SK-N-MC (cell line): ENCODE measurements around the gene ESD.
A peak's percentile ranks its signal among the peaks of the same experiment; 100 is the strongest.

Experiments
- DNase-seq: peaks from one replicate; pipeline ENCODE4 v3.0.0-alpha.2; 2011; ENCODE audit warnings: low read depth, low spot score
- H3K27ac ChIP-seq: fragments of 200-600 bp; sonication (generic); 2 replicates; pipeline ENCODE4 v1.5.1; 2016; ENCODE audit warnings: mixed run types
- H3K36me3 ChIP-seq: fragments of 200-600 bp; sonication (generic); 2 replicates; pipeline ENCODE4 v1.6.1; 2017; ENCODE audit warnings: antibody characterized with exemption, low read length, mixed read lengths; ENCODE audit not compliant: insufficient read depth
- H3K4me3 ChIP-seq: fragments of 200-600 bp; sonication (generic); 2 replicates; pipeline ENCODE4 v1.5.1; 2016
- H3K9ac ChIP-seq: fragments of 200-600 bp; sonication (generic); 2 replicates; pipeline ENCODE4 v1.8.0; 2017; ENCODE audit warnings: mixed run types, mixed read lengths; ENCODE audit not compliant: insufficient read length
- H3K9me3 ChIP-seq: fragments of 200-600 bp; sonication (generic); 2 replicates; pipeline ENCODE4 v1.6.1; 2017; ENCODE audit warnings: low read depth, mild to moderate bottlenecking, antibody characterized with exemption, low read length, moderate library complexity, mixed read lengths
- EZH2 ChIP-seq: fragments of 200-600 bp; sonication (generic); IDR thresholded peaks from one replicate; pipeline ENCODE4 v1.6.1; 2017; ENCODE audit warnings: antibody characterized with exemption
- FOXP2 ChIP-seq: optimal IDR thresholded peaks from 2 replicates; pipeline ENCODE3; 2011; ENCODE audit warnings: mild to moderate bottlenecking, moderate library complexity; ENCODE audit not compliant: insufficient read depth; ENCODE audit errors: extremely low read length, control extremely low read depth
- POLR2AphosphoS5 ChIP-seq: IDR thresholded peaks from 2 replicates; pipeline ENCODE4 v1.6.1; 2012; ENCODE audit warnings: mild to moderate bottlenecking, low read depth, low read length, borderline replicate concordance

ESD gene, protein sequence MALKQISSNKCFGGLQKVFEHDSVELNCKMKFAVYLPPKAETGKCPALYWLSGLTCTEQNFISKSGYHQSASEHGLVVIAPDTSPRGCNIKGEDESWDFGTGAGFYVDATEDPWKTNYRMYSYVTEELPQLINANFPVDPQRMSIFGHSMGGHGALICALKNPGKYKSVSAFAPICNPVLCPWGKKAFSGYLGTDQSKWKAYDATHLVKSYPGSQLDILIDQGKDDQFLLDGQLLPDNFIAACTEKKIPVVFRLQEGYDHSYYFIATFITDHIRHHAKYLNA

DNA sequence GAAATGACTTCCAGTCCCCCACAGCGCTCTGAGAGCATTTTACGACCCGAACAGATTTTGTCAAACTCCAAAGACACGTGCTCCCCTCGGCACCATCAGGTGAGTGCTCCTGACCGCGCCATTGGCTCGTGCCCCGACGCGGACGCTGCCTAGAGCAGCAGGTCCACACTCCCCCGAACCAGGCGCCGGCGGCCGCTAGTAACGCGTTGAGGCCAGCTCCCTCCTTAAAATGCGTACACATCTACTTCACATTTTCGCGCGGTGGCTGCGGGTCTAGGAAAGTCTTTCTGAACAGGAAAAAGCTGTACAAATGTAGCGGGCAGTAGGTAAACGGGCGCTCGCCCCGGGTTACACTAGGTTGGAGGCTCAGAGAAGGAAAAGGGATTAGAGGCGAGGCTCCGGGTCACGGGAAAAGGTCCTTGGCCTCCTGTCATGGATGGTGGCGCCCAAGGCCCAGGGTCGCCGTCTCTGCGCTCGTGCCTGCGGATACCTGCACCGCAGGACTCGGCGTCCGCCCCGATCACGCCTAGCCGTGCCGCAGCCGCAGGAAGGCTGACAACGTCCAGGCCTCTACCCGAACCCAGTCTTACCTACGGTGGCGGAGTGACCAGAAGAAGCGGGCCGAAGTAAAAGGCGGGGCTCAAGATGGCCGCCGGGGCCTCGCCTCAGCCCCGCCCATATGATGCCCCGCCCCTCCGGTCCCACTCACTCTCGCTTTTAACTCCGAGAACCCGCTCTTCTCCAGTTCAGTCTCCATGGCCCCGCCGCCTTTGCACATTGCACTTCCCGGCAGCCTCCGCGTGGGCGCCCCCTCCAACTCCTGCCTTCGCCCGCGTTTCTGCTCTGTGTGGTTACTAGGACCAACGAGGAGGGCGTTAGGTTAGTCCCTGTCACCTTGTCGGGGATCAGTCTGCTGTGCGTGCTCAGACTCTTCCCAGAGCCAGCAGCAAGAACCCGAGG, at the start of gene ESD:
Gene ESD, minus strand, starts transcription at position 647 of the 960 bp plus-strand sequence. CDS start 5,748 bp downstream, outside the sequence.
- H3K4me3 ChIP-seq = peak within 1 kb of the TSS; percentile 98
- peak within 1 kb of the TSS; percentile 98 for H3K9ac ChIP-seq
- H3K36me3 ChIP-seq = peaks cover 17% of the 10 kb centered on the region
- peak within 1 kb of the TSS; percentile 52 for H3K27ac ChIP-seq
- TF ChIP-seq POLR2AphosphoS5 (peak; percentile 93), FOXP2 (no peak)
- no peaks in the 10 kb centered on the region for H3K9me3 ChIP-seq
- peak; percentile 60 for DNase-seq

- no peak overlapping the region for H3K27ac ChIP-seq
- no peak overlapping the region for H3K9ac ChIP-seq
- no peak for TF ChIP-seq EZH2
- no peak for TF ChIP-seq POLR2AphosphoS5
- no peak for TF ChIP-seq FOXP2
- H3K36me3 ChIP-seq = no peaks in the 10 kb centered on the region
- H3K4me3 ChIP-seq = no peak overlapping the region
- no peak for DNase-seq
- no peaks in the 10 kb centered on the region for H3K9me3 ChIP-seq
Measured at GRCh38 chr13:46846726-46847125, 49.8 kb upstream of the ESD start.

DNA sequence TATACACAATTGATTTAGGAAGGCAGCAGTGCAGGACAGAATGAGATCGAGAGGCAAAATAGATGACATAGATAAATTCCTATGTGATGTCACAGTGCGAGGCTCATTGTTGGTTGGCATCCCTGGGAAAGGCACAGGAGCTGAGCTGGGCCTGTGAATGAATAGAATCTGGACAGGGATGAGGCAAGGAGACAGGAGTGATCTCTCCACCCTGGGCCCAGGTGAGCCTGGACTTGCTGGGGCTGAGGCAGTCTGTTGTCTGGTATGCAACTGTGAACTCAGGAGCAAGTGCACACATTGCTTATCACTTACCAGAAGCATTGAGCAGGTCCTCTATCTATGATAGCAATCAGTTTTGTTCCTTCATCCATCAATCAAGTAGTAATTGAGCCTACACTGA, 48.2 kb upstream of the ESD start:
- DNase-seq = no peak
- TF ChIP-seq EZH2 = no peak
- TF ChIP-seq FOXP2 = no peak
- no peak for TF ChIP-seq POLR2AphosphoS5
- H3K9me3 ChIP-seq = no peaks in the 10 kb centered on the region
- no peaks in the 10 kb centered on the region for H3K36me3 ChIP-seq
- no peak overlapping the region for H3K27ac ChIP-seq
- no peak overlapping the region for H3K4me3 ChIP-seq
- H3K9ac ChIP-seq = no peak overlapping the region

DNA sequence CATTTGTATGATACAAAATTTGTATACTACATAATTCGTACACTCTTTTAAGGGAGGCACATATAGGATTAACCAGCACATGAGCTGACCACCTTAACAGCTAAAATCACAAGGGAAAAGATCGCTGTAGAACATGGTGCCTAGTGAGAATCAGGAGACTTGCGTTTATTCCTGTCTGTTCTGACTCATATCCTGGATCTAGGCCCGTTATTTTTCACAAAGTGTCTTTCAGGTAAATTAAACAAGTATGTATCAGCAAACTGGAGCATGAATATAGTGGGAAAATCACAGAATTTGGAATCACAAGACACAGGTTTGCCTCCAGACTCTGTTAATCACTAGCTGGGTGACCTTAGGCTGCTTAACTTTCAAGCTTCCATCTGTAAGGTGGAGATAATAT, 47.5 kb upstream of the ESD start:
- H3K9ac ChIP-seq = no peak overlapping the region
- TF ChIP-seq FOXP2 (no peak), EZH2 (no peak), POLR2AphosphoS5 (no peak)
- no peak overlapping the region for H3K27ac ChIP-seq
- no peak for DNase-seq
- H3K9me3 ChIP-seq = no peaks in the 10 kb centered on the region
- H3K4me3 ChIP-seq = no peak overlapping the region
- no peaks in the 10 kb centered on the region for H3K36me3 ChIP-seq

- no peak for DNase-seq
- Histone ChIP-seq H3K27ac (no peak overlapping the region), H3K9me3 (no peaks in the 10 kb centered on the region), H3K9ac (no peak overlapping the region), H3K4me3 (no peak overlapping the region), H3K36me3 (no peaks in the 10 kb centered on the region)
- TF ChIP-seq POLR2AphosphoS5 = no peak
- no peak for TF ChIP-seq FOXP2
- TF ChIP-seq EZH2 = no peak
Measured at GRCh38 chr13:46839399-46839798, 42.4 kb upstream of the ESD start.

DNA sequence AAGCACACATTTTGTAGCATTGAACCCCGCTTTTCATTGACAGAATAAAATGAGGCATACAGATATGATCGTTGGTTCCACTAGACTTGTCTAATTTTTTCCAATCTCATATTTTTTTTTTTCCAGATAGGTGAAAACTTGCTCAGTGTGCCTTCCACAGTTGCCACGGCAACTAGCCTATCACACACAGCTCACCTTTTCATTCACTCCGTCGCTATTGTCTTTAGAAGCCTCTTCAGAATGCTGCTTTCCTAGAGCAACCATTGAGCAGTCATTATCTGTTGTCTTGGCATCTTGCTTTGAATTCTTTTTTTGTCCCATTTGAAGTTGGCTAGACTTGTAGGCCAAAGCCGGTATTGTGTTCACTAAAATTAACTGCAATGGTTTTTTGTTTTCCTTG, 37.7 kb upstream of the ESD start:
- DNase-seq = no peak
- H3K9ac ChIP-seq = no peak overlapping the region
- TF ChIP-seq FOXP2 = no peak
- TF ChIP-seq POLR2AphosphoS5 = no peak
- TF ChIP-seq EZH2 = no peak
- no peak overlapping the region for H3K4me3 ChIP-seq
- no peaks in the 10 kb centered on the region for H3K9me3 ChIP-seq
- H3K27ac ChIP-seq = no peak overlapping the region
- no peaks in the 10 kb centered on the region for H3K36me3 ChIP-seq

GRCh38 chr13:46831588-46832194, 34.7 kb upstream of the ESD start:
- H3K27ac ChIP-seq = no peak overlapping the region
- H3K36me3 ChIP-seq = no peaks in the 10 kb centered on the region
- TF ChIP-seq FOXP2 = no peak
- TF ChIP-seq POLR2AphosphoS5 = no peak
- no peak for TF ChIP-seq EZH2
- no peaks in the 10 kb centered on the region for H3K9me3 ChIP-seq
- no peak overlapping the region for H3K9ac ChIP-seq
- peak; percentile 56 for DNase-seq
- H3K4me3 ChIP-seq = no peak overlapping the region

DNA sequence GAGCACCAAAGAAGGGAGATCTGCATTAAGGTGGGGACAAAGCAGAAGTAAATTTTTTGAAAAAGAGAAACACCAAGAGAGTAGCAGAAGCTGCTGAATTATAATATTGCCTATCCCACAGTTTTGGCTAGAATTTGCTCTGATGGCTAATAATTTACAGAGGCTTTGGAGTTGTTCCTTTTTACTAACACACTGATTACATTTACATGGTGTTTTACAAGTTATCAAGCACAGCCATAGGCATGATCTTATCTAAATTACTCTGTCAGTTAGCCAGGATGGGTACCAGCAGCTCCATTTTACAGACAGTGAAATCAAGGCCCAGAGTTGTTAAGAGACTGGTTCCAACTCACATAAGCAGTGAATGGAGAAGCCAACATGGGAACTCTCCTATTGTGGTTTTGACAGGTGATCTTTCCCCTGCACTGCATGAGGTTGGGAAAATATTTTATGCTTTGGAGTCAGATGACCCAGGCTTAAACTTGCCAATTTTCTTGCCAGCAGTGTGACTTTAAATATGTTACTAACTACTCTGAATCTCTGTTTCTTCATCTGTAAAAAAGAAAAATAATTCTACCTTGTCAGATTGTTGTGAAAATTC, 33.5 kb upstream of the ESD start:
- Histone ChIP-seq H3K4me3 (no peak overlapping the region), H3K36me3 (no peaks in the 10 kb centered on the region), H3K27ac (no peak overlapping the region), H3K9me3 (no peaks in the 10 kb centered on the region), H3K9ac (no peak overlapping the region)
- TF ChIP-seq EZH2 (no peak), FOXP2 (no peak), POLR2AphosphoS5 (no peak)
- DNase-seq = no peak
